ENCODE data around the gene HDAC1. TPM values are rescaled to one million over a fixed set of nuclear protein-coding genes. Genes with fewer than 3 reads are reported as not detected.

The HDAC1 gene
- total and polyA plus RNA-seq, 2 of the 13 experiments (the other 11 are each of a cell fraction or from before 2014, with no cell fraction given), result 93.5 to 189 TPM

DNA sequence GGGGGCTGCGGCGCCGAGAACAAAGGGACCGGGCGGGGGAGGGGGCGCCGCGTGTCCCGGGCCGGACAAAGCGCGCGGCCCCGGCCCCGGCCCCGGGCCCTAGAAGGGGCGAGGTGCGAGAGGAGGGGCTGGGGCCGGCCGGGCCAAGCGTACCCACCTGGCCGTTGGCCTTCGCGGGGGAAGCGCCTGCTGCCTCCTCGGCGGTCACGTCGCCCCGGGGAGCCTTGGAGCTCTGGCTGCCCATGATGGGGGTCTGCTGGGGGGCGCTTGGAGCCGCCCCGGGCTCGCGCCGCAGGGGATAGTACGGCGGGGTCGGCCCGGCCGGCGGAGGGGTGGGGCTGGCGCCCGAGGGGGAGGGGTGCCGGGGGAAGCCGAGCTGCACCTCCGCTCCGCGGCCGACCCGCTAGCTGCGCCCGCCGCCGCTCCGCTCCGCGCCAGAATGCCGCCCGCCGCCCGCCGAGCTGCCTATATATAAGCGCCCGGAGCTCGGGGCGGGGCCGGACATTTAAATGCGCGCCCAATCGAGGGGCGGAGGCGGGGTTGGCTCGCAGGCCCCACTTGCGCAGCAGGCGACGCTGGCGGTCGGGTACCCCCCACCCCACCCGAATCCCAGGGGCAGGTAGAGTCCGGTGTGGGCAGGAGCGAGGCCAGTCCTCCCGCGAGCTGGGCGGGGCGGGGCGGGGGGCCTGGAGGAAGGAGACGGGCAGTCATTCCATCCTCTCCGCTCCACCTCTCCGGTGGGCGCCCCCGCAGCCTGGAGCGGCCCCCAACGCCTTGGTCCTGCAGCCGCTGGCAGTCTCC is 44.1 kb downstream of the HDAC1 start, which contains the start of gene MARCKSL1 (continued):
- TF ChIP-seq ZKSCAN5 (CRISPR knock-in tag; IDR thresholded peaks at IDR 0.05) (no peak), NFRKB (IDR thresholded peaks at IDR 0.05) (no peak), TP53 (CRISPR knock-in tag; conservative IDR thresholded peaks at IDR 0.05) (no peak), ZSCAN31 (CRISPR knock-in tag; IDR thresholded peaks at IDR 0.05; ENCODE audit: low read depth) (peak; percentile 70; the same call in 1 of the 2 replicates), ZNF326 (CRISPR knock-in tag; IDR thresholded peaks at IDR 0.05; ENCODE audit: borderline replicate concordance) (no peak), MXD4 (CRISPR knock-in tag; IDR thresholded peaks at IDR 0.05) (no peak), ZNF251 (CRISPR knock-in tag; IDR thresholded peaks at IDR 0.05) (no peak), KDM6A (CRISPR knock-in tag; IDR thresholded peaks at IDR 0.05; ENCODE audit: low read depth) (no peak), NKX3-1 (CRISPR knock-in tag; IDR thresholded peaks at IDR 0.05) (no peak), NFKBIZ (CRISPR knock-in tag; IDR thresholded peaks at IDR 0.05) (no peak), CHD4 (IDR thresholded peaks at IDR 0.05; ENCODE audit: borderline replicate concordance, low read length) (no peak), HNRNPLL (IDR thresholded peaks at IDR 0.05; ENCODE audit: low read depth, low read length, poor library complexity, severe bottlenecking) (peak; percentile 88), EZH2 (conservative IDR thresholded peaks at IDR 0.05; ENCODE audit: low read depth, low read length) (no peak), ELF3 (CRISPR knock-in tag; IDR thresholded peaks at IDR 0.05) (peak; percentile 62), ZNF530 (CRISPR knock-in tag; IDR thresholded peaks at IDR 0.05; ENCODE audit: low read depth) (no peak), PCBP1 (IDR thresholded peaks at IDR 0.05; ENCODE audit: borderline replicate concordance, low read depth, low read length) (no peak), ZNF605 (CRISPR knock-in tag; IDR thresholded peaks at IDR 0.05) (no peak), ZNF75D (CRISPR knock-in tag; IDR thresholded peaks at IDR 0.05; ENCODE audit: borderline replicate concordance) (no peak), ZNF564 (CRISPR knock-in tag; IDR thresholded peaks at IDR 0.05) (no peak; the same call in 1 of the 2 replicates)
- TF ChIP-seq, protein P1, sequence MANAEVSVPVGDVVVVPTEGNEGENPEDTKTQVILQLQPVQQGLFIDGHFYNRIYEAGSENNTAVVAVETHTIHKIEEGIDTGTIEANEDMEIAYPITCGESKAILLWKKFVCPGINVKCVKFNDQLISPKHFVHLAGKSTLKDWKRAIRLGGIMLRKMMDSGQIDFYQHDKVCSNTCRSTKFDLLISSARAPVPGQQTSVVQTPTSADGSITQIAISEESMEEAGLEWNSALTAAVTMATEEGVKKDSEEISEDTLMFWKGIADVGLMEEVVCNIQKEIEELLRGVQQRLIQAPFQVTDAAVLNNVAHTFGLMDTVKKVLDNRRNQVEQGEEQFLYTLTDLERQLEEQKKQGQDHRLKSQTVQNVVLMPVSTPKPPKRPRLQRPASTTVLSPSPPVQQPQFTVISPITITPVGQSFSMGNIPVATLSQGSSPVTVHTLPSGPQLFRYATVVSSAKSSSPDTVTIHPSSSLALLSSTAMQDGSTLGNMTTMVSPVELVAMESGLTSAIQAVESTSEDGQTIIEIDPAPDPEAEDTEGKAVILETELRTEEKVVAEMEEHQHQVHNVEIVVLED (CRISPR knock-in tag; IDR thresholded peaks at IDR 0.05; ENCODE audit: borderline replicate concordance), result peak; percentile 45; the same call in 1 of the 2 replicates
- TF ChIP-seq, protein P2, sequence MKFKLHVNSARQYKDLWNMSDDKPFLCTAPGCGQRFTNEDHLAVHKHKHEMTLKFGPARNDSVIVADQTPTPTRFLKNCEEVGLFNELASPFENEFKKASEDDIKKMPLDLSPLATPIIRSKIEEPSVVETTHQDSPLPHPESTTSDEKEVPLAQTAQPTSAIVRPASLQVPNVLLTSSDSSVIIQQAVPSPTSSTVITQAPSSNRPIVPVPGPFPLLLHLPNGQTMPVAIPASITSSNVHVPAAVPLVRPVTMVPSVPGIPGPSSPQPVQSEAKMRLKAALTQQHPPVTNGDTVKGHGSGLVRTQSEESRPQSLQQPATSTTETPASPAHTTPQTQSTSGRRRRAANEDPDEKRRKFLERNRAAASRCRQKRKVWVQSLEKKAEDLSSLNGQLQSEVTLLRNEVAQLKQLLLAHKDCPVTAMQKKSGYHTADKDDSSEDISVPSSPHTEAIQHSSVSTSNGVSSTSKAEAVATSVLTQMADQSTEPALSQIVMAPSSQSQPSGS (CRISPR knock-in tag; IDR thresholded peaks at IDR 0.05), result no peak
- TF ChIP-seq, protein P3, sequence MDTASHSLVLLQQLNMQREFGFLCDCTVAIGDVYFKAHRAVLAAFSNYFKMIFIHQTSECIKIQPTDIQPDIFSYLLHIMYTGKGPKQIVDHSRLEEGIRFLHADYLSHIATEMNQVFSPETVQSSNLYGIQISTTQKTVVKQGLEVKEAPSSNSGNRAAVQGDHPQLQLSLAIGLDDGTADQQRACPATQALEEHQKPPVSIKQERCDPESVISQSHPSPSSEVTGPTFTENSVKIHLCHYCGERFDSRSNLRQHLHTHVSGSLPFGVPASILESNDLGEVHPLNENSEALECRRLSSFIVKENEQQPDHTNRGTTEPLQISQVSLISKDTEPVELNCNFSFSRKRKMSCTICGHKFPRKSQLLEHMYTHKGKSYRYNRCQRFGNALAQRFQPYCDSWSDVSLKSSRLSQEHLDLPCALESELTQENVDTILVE (CRISPR knock-in tag; IDR thresholded peaks at IDR 0.05), result 0 out of 2 replicates have a peak, but pooled peaks have one; percentile 41
- TF ChIP-seq, protein P4, sequence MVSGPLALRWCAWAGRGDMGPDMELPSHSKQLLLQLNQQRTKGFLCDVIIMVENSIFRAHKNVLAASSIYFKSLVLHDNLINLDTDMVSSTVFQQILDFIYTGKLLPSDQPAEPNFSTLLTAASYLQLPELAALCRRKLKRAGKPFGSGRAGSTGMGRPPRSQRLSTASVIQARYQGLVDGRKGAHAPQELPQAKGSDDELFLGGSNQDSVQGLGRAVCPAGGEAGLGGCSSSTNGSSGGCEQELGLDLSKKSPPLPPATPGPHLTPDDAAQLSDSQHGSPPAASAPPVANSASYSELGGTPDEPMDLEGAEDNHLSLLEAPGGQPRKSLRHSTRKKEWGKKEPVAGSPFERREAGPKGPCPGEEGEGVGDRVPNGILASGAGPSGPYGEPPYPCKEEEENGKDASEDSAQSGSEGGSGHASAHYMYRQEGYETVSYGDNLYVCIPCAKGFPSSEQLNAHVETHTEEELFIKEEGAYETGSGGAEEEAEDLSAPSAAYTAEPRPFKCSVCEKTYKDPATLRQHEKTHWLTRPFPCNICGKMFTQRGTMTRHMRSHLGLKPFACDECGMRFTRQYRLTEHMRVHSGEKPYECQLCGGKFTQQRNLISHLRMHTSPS (CRISPR knock-in tag; IDR thresholded peaks at IDR 0.05; ENCODE audit: low read depth), result no peak
- TF ChIP-seq, protein P5, sequence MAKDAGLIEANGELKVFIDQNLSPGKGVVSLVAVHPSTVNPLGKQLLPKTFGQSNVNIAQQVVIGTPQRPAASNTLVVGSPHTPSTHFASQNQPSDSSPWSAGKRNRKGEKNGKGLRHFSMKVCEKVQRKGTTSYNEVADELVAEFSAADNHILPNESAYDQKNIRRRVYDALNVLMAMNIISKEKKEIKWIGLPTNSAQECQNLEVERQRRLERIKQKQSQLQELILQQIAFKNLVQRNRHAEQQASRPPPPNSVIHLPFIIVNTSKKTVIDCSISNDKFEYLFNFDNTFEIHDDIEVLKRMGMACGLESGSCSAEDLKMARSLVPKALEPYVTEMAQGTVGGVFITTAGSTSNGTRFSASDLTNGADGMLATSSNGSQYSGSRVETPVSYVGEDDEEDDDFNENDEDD (CRISPR knock-in tag; IDR thresholded peaks at IDR 0.05; ENCODE audit: borderline replicate concordance), result peak; percentile 39; the same call in 1 of the 2 replicates

Measured in HepG2 (cell line).